ENCODE measurements around the gene AQP10.

GRCh38 chr1:154353460-154353904 lies 32.6 kb downstream of the AQP10 start:
- peak in 1 of 6 experiments; percentile 27 for TF ChIP-seq CTCF (IDR thresholded peaks at IDR 0.05)
- TF ChIP-seq POLR2A (IDR thresholded peaks at IDR 0.05): no peak

Measured in thyroid gland (tissue), 4 donors.